ENCODE data around the gene ACAA1.
"Not testable (repeated sequence)": the region's sequence is repeated elsewhere in the genome, so short reads cannot be mapped to it uniquely, and the experiment has no call there.

ACAA1 gene

GRCh38 chr3:38134517-38135143 lies 2.3 kb downstream of the ACAA1 start:
- DNase-seq (ENCODE audit: low read depth) = not testable (repeated sequence)

- DNase-seq (ENCODE audit: low read depth) = no peak
Measured at GRCh38 chr3:38133557-38134405, 3.1 kb downstream of the ACAA1 start.

DNA sequence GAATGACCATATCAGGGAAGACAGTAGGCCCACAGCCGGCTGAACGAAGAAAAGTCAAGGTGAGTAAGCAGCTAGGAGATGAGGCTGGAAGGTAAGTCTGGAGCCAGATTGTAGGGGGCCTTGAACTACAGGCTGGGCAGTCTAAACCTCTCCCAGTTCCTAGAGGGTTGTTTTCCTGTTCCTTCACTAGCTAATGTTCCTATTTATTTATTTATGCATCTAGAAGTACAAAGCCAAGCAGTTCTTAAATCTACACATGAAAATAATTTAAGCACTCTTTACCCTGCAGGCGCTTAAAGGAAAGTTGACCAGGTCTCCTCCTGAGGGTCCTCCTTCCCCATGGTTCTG lies 3.7 kb downstream of the ACAA1 start:
- no peak for DNase-seq (ENCODE audit: low read depth)

DNA sequence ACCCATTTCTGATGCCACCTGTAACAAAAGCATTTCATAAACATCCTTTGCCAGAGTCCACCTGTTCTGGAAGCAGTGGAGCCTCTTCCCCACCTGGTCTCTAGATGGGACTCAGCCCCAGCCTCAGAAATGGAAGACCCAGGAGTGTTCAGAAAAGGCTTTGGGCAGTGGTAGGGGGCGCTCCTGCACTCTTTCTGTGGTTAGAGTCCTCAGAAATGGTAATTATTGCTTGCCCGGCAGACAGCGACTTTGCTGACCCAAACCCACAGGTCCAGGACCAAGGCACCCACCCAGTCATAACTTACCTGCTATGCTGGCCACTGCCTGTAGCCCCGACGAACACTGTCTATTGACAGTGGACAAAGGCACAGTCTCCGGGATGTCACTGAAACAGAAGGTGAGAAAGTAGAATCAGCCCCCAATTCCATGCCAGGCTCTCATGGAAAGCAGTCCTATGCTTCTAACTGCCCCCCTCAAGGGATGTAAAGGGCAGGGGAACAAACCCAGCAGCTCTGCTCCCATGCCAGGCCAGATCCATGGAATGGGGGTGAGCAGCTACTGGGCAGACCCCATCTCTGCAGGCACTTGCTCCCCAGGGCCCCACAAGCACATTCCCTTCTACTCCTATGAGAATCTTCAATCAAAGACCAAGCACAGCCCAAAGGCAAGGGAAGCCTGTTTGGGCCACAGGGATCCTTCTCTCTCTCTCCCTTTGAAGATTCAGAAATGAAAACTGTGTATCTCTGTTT lies 5.1 kb downstream of the ACAA1 start:
- DNase-seq (ENCODE audit: low read depth) = no peak

DNA sequence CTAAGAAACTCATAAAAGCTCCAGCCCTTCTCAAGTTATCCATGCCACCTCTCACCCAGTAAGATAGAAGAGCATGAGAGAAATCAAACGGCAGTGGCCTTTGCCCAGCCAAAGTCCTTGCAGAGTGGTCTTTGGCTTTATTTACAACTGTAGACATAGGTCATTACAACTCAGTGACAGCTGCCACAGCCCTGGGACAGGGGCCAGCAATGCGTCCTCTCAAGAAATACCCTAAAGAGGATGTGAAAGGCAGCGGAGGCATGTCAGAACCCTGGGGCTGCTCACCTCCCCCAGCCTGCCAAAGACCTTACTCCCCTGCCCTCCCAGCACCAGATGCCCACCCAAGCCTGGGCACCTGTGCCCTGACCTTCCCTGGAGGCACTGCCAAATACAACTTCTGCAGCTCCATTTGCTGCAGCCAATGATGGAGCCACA lies 6.3 kb downstream of the ACAA1 start:
- DNase-seq (ENCODE audit: low read depth) = no peak

DNA sequence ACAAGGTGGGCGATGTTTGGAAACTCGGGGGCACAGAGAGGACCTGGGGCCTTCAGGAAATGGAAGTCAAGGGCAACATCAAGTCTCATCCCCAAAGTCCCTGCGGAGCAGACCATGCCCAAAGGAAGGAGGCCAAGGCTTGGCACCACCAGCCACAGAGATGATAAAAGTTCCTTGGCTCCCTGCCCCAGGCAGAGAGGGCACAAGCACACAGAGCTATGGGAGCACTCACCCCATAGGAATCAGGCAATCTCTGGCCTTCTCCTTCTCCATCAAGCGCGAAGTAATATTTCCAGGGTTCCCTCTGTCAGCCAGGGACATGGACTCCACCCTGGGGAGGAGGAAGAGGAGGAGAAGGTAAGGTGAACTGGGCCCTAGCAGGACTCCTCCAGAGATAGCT lies 7.9 kb downstream of the ACAA1 start:
- no peak for DNase-seq (ENCODE audit: low read depth)

DNA sequence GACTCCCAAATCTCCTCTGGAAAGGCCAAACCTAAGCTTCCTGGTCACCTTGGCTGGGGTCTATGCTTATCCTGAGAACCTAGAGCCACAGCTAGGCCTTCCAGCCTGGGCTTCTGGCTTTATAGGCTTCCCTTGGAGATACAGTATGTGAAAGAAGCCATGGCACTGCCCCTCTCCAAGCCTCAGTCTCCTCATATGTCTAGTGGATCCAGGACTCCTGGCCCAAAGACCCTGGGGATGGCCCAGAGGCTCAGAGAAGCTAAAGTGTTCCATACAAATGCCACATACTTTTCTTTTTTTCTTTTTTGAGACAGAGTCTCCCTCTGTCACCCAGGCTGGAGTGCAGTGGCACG lies 8.6 kb downstream of the ACAA1 start:
- no peak for DNase-seq (ENCODE audit: low read depth)

GRCh38 chr3:38127611-38128302 lies 9.2 kb downstream of the ACAA1 start:
- no peak for DNase-seq (ENCODE audit: low read depth)

GRCh38 chr3:38126121-38126892 lies 10.6 kb downstream of the ACAA1 start:
- no peak for DNase-seq (ENCODE audit: low read depth)

DNA sequence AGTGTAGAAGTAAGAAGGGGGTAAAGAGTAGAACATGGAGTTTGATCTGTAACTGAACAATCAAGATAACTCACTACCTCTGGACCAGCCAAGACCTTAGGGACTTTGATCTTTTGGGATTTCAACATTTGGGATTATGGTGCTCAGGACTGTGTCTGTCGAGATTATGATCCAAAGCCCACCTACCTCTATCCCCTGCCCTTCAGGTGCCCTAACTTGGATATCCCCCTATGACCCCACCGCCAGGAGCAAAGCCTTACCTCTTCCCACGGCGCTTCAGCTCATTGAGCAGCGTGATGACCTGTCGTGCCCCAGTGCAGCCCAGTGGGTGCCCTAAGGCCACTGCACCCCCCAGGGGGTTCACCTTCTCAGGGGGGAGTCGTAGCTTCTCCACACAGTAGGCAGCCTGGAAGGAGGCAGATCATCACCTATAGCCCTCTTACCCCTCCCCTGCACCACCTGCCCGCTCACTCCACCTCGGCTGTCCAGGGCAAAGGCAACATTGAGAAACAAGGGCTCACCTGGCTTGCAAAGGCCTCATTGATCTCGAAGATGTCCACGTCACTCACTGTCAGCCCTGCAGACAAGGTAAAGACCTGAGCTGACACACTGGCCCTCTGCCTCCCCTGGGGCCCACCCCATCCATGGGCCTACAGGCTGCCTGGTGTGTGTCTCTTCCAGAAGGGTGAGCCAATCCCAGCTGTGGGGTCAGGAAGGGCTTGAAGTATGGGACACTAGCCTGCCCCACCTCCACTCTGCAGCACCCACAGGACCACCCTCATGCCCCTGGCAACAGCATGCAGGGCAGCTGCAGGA lies 11.4 kb downstream of the ACAA1 start:
- no peak for DNase-seq (ENCODE audit: low read depth)

GRCh38 chr3:38124324-38125122 lies 12.4 kb downstream of the ACAA1 start:
- no peak for DNase-seq (ENCODE audit: low read depth)

DNA sequence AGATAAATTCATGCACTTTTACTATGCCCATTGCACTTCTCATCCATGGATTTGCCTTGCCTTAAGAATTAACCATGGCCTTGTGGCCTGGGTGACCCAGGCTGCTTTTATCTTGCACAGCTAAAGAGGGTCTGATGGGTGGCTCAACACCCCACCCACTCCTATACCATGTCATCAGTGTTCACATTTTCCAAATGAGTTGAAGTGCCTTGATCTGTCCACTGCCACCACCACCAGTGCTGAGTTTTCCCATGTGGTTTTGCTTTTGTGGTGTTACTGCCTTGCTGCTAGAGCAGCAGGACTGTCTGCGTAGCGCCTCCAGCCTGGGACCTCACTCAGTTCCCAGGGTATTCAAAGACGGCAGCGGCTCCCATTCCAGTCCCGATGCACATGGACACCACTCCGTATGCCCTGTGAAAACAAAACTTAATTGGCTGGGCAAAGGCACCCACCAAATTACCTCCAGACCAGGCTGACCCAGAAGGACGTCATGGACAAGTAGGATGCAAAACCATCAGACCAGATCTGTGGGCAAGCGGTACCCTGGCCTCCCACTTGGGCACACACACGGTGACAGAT lies 14.1 kb downstream of the ACAA1 start:
- no peak for DNase-seq (ENCODE audit: low read depth)

DNA sequence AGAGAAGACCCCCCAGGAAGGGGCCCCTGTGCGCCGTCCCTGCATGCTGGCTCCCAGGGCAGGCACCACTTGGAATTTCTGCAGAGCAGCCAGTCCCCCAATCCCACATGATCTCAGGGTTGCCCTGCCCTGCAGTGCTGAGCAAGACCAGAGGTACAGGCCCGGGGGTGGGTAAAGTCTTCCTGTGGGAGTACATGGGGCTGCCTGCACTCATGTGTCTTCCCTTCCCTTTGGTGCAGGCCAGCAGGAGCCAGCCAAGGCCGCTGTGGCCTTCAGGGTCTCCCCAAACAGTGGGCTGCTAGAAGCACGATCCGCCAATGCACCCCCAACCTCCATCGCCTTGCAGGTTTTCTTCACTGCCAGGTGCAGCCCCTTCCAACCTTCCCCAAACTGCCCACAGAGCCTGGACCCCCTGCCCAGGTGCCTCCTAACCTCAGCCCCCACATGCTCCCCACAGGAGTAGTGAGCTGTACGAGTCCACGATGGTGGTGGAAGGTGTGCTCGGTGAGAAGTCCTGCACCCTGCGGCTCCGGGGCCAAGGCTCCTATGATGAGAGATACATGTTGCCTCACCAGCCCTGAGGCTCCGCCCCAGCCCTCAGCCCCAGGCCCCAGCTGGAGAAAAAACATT lies 15.0 kb downstream of the ACAA1 start:
- DNase-seq (ENCODE audit: low read depth) = no peak

DNA sequence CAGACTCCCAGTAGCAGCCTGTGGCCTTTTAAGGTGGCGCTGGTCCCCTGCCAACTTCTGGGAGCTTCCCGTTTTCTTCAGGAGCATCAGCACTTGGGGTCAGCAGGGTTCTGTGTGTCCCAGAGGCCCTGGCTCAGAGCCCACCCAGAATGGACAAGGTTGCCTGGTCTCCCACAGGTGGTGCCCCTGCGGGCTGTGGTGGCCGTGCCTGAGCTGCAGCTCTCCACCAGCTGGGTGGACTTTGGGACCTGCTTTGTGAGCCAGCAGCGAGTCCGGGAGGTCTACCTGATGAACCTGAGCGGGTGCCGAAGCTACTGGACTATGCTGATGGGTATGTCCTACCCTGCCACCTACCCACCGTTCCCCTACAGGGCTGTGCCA lies 15.5 kb downstream of the ACAA1 start:
- DNase-seq (ENCODE audit: low read depth) = no peak

DNA sequence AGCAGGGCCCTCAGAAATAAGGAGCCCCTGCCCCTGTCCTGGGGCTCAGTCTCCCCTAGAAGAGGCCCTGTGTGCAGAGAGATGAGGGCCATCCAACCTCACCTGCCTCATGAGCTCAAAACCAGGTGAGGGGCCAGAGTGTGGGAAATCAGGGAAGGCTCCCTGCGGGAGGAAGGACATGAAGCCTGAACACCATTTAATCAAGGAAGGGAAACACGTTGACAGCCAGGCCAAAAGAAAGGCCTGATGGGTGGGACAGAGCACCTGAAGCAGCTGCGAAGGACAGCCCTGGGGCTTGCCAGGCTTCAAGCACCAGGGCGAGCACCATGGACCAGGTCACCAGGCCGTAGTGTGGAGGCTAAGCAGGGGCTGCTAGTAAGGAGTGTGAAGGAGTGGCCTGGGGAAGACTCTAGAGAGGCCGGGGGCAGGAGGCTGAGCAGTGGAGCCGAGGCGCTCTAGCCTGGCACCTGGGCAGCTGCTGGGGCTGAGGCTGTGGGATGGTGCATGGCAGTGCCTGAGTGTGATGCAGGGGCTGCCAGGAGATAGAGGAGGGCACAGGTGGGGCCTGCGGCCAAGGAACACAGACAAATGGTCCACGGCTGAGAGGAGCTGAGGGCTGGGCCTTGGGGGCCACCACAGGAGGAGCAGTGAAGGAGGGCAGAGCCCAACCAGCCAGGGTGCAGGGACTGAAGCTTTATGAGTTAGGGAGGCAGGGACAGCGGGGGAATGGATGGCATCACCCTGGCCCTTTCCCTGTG lies 16.1 kb downstream of the ACAA1 start:
- DNase-seq (ENCODE audit: low read depth) = no peak

- DNase-seq (ENCODE audit: low read depth) = no peak
Measured at GRCh38 chr3:38119821-38120692, 16.9 kb downstream of the ACAA1 start.

- DNase-seq (ENCODE audit: low read depth) = no peak
Measured at GRCh38 chr3:38119248-38119544, 17.7 kb downstream of the ACAA1 start.

All from stromal cell of bone marrow (primary cell).